ENCODE results near the gene TIMM22.

DNA sequence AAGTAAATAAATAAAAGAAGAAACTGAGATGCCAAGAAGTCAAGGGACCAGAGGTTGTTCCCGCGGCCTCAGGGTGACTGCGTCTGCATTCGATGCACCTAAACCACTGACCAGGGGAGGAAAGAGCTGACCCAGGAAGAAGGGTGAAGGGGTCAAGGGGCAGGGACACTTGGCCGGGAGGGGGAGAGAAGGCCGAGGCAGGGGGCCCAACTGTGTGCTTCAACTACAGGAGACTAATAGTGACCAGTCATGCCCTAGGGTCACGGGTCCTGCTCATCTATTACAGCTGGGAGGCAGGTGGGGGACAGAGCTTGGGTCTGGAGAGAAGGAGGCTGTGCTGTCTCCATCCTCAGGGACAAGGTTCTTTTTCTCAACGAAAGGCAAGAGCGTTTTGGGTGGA, 44.8 kb downstream of the TIMM22 start:
- TF ChIP-seq RFX5 (IDR thresholded peaks at IDR 0.05) (no peak), CTCF (IDR thresholded peaks at IDR 0.05) (no peak), POLR2A (IDR thresholded peaks at IDR 0.05; ENCODE audit: low read length) (no peak)
